Aorta (tissue), 5 donors: ENCODE measurements around the gene PUM2. TPM values are rescaled to one million over a fixed set of nuclear protein-coding genes. Genes with fewer than 3 reads are reported as not detected.
"Not testable (repeated sequence)": the region's sequence is repeated elsewhere in the genome, so short reads cannot be mapped to it uniquely, and the experiment has no call there.

Source experiments
- ATAC-seq: fragments of 200-7000 bp; cut with Tn5 transposase; one replicate; pipeline ENCODE4 v1.9.1; 2022; ENCODE audit warnings: moderate library complexity; ENCODE audit not compliant: low FRiP score
- DNase-seq, 2 donors: peaks; one replicate each; pipeline ENCODE4 v3.0.0-alpha.2; 2020
- H3K27ac ChIP-seq, 2 donors: one replicate each; pipeline ENCODE4 v1.5.1; 2013; ENCODE audit warnings: low read length in 2 of 2, mild to moderate bottlenecking in 2 of 2, moderate library complexity in 2 of 2, control low read depth in 1 of 2, inconsistent platforms in 1 of 2, low read depth in 1 of 2
- H3K27me3 ChIP-seq, 2 donors: one replicate each; pipeline ENCODE4 v1.6.1; 2013; ENCODE audit warnings: control low read depth in 1 of 2, low read length in 1 of 2, mild to moderate bottlenecking in 1 of 2, moderate library complexity in 1 of 2; ENCODE audit not compliant: insufficient read depth in 2 of 2, control insufficient read depth in 1 of 2
- H3K36me3 ChIP-seq, 2 donors: one replicate each; pipeline ENCODE4 v1.6.1; 2013; ENCODE audit warnings: control low read depth in 1 of 2, low read length in 1 of 2, mild to moderate bottlenecking in 1 of 2; ENCODE audit not compliant: insufficient read depth in 2 of 2, control insufficient read depth in 1 of 2
- H3K4me1 ChIP-seq, 2 donors: one replicate each; pipeline ENCODE4 v1.6.1; 2013; ENCODE audit warnings: low read length in 2 of 2, control low read depth in 1 of 2, mild to moderate bottlenecking in 1 of 2, moderate library complexity in 1 of 2; ENCODE audit not compliant: insufficient read depth in 2 of 2, control insufficient read depth in 1 of 2
- H3K4me3 ChIP-seq, 2 donors: one replicate each; pipeline ENCODE4 v1.5.1; 2013; ENCODE audit warnings: low read length in 2 of 2, control low read depth in 1 of 2, mild to moderate bottlenecking in 1 of 2
- H3K9me3 ChIP-seq: one replicate; pipeline ENCODE4 v1.6.1; 2013; ENCODE audit warnings: mild to moderate bottlenecking, low read length; ENCODE audit not compliant: control insufficient read depth
- WGBS, 2 donors: extraction: QIAGEN DNeasy Blood & Tissue Kit; methylation state at CpG; one replicate each; pipeline ENCODE4 v1.1.7; 2013; 5-methylcytosine and 5-hydroxymethylcytosine counted together
- intact Hi-C, 2 donors: fragments of 100-400 bp; cut with DNase I; formaldehyde crosslinking; loops; one replicate each; pipeline versions ENCODE4 v1.14.2 to v1.15.0; 2022
- polyA plus RNA-seq, 2 donors: library from polyadenylated mRNA; stranded (reverse); fragments of 200-250 nt; gene quantifications; one replicate each; pipeline ENCODE4 v1.2.3, GENCODE V29; 2013
- total RNA-seq, 2 donors: library from RNA; stranded (reverse); fragmentation: NEBNext Ultra II Directional; extraction: Animal tissue kit (Norgen Biotek cat#: 25700); gene quantifications; one replicate each; pipeline ENCODE4 v1.2.1, GENCODE V29; 2021
- donor health status: healthy with polysubstance abuse.
- donor health status: Bipolar disorder and iron deficiency.
- donor health status: DM: no; HTN: no; CAD: no.
- donor health status: DM: no; HTN: no; CAD: no.
- donor health status: DM: yes; HTN: yes; CAD: no.

PUM2 gene
- total and polyA plus RNA-seq, 4 donors, result 21.3 to 104 (median 57.2) TPM

- ATAC-seq, DNase-seq, H3K9me3 ChIP-seq, H3K4me1 ChIP-seq, H3K27ac ChIP-seq, H3K36me3 ChIP-seq, H3K4me3 ChIP-seq, H3K27me3 ChIP-seq, intact Hi-C loops: not testable (repeated sequence)
- 92 to 93% methylated on average over 5 of the region's 5 CpGs for WGBS, 2 donors
Measured at GRCh38 chr2:20243637-20244036, 107.0 kb downstream of the PUM2 start.

GRCh38 chr2:20242727-20243377 lies 107.8 kb downstream of the PUM2 start:
- intact Hi-C loops, result no loop called here
- H3K4me1 ChIP-seq, result no peaks in the 10 kb centered on the region
- DNase-seq (no peak), ATAC-seq (no peak)
- H3K36me3 ChIP-seq, result no peaks in the 10 kb centered on the region
- 68 to 78% methylated on average over 9 of the region's 9 CpGs for WGBS, 2 donors
- H3K4me3 ChIP-seq, result no peak overlapping the region
- H3K27me3 ChIP-seq, result no peaks in the 10 kb centered on the region
- H3K9me3 ChIP-seq, result no peaks in the 10 kb centered on the region
- no peak overlapping the region for H3K27ac ChIP-seq

- Histone ChIP-seq H3K27ac (no peak overlapping the region), H3K9me3 (no peaks in the 10 kb centered on the region), H3K4me1 (no peaks in the 10 kb centered on the region), H3K27me3 (no peaks in the 10 kb centered on the region), H3K4me3 (no peak overlapping the region), H3K36me3 (no peaks in the 10 kb centered on the region)
- intact Hi-C loops, result no loop called here
- no peak for ATAC-seq
- DNase-seq, result no peak
- WGBS, 2 donors, result 41 to 47% methylated on average over 41 to 43 of the region's 43 CpGs
Measured at GRCh38 chr2:20241973-20242726, 108.5 kb downstream of the PUM2 start.

GRCh38 chr2:20240291-20240690 lies 110.4 kb downstream of the PUM2 start:
- 92 to 94% methylated on average over 6 of the region's 6 CpGs for WGBS, 2 donors
- H3K27me3 ChIP-seq, H3K27ac ChIP-seq, ATAC-seq, DNase-seq, intact Hi-C loops, H3K4me3 ChIP-seq, H3K9me3 ChIP-seq, H3K4me1 ChIP-seq, H3K36me3 ChIP-seq: not testable (repeated sequence)

GRCh38 chr2:20236496-20236895 lies 114.1 kb downstream of the PUM2 start:
- Histone ChIP-seq H3K9me3 (no peaks in the 10 kb centered on the region), H3K27ac (no peak overlapping the region), H3K4me3 (no peak overlapping the region), H3K36me3 (no peaks in the 10 kb centered on the region), H3K27me3 (no peaks in the 10 kb centered on the region), H3K4me1 (no peaks in the 10 kb centered on the region)
- 81% methylated on average over 5 of the region's 5 CpGs for WGBS, 2 donors
- no peak for DNase-seq
- intact Hi-C loops, result no loop called here
- no peak for ATAC-seq

GRCh38 chr2:20235655-20236305 lies 114.9 kb downstream of the PUM2 start:
- ATAC-seq, result peak; percentile 22
- Histone ChIP-seq H3K9me3 (no peaks in the 10 kb centered on the region), H3K27ac (no peak overlapping the region), H3K27me3 (no peaks in the 10 kb centered on the region), H3K4me3 (no peak overlapping the region), H3K36me3 (no peaks in the 10 kb centered on the region), H3K4me1 (no peaks in the 10 kb centered on the region)
- intact Hi-C loops, result no loop called here
- DNase-seq, result no peak
- 84% methylated on average over 10 of the region's 10 CpGs for WGBS, 2 donors

GRCh38 chr2:20234597-20234996 lies 116.0 kb downstream of the PUM2 start:
- ATAC-seq, H3K27me3 ChIP-seq, DNase-seq, H3K4me1 ChIP-seq, H3K9me3 ChIP-seq, intact Hi-C loops, H3K27ac ChIP-seq, H3K36me3 ChIP-seq, H3K4me3 ChIP-seq: not testable (repeated sequence)
- WGBS, 2 donors, result 79 to 80% methylated on average over 2 of the region's 2 CpGs

- H3K4me1 ChIP-seq, result no peaks in the 10 kb centered on the region
- DNase-seq, result peak in 1 of 2 donors; percentile 37
- no peaks in the 10 kb centered on the region for H3K36me3 ChIP-seq
- 95 to 96% methylated on average over 5 of the region's 5 CpGs for WGBS, 2 donors
- H3K27ac ChIP-seq, result no peak overlapping the region
- H3K27me3 ChIP-seq, result no peaks in the 10 kb centered on the region
- ATAC-seq, result no peak
- no peaks in the 10 kb centered on the region for H3K9me3 ChIP-seq
- intact Hi-C loops, result no loop called here
- H3K4me3 ChIP-seq, result no peak overlapping the region
Measured at GRCh38 chr2:20232837-20233207, 117.8 kb downstream of the PUM2 start.
